HL-60 (cell line): Measurements from ENCODE around the gene NUB1.
A peak's percentile ranks its signal among the peaks of the same experiment; 100 is the strongest.

Experiments
- DNase-seq, 2 experiments: peaks; one replicate each; pipeline ENCODE4 v3.0.0-alpha.2; 2010 to 2020; ENCODE audit warnings: low read depth in 1 of 2, low spot score in 1 of 2
- H3K27ac ChIP-seq: fragments of 250-450 bp; sonication (Bioruptor Pico); replicated peaks from 2 replicates; pipeline ENCODE4 v1.5.1; 2020; ENCODE audit warnings: mild to moderate bottlenecking, moderate library complexity
- H3K27me3 ChIP-seq: fragments of 250-450 bp; sonication (Bioruptor Pico); 2 replicates; pipeline ENCODE4 v1.5.1; 2021; ENCODE audit warnings: mild to moderate bottlenecking, moderate library complexity; ENCODE audit not compliant: insufficient read depth, poor library complexity, severe bottlenecking
- H3K4me3 ChIP-seq: replicated peaks from 2 replicates; pipeline ENCODE4 v1.5.1; 2011; ENCODE audit warnings: mild to moderate bottlenecking, control low read depth, low read length; ENCODE audit not compliant: insufficient read depth
- GABPA ChIP-seq: IDR thresholded peaks from 2 replicates; pipeline ENCODE4 v1.6.1; 2012; ENCODE audit warnings: low read depth
- POLR2AphosphoS5 ChIP-seq: IDR thresholded peaks from 2 replicates; pipeline ENCODE4 v1.6.1; 2012; ENCODE audit warnings: low read depth
- SPI1 ChIP-seq: IDR thresholded peaks from 2 replicates; pipeline ENCODE4 v1.6.1; 2012; ENCODE audit warnings: low read depth, mild to moderate bottlenecking, borderline replicate concordance
- TF ChIP-seq, protein P1 (sequence below): IDR thresholded peaks from 2 replicates; pipeline ENCODE4 v1.6.1; 2012; ENCODE audit warnings: low read depth; ENCODE audit not compliant: insufficient replicate concordance
- TF ChIP-seq, protein P2 (sequence below): IDR thresholded peaks from one replicate; pipeline ENCODE4 v1.5.1; 2011; ENCODE audit warnings: low read length, control low read depth, inconsistent platforms; ENCODE audit not compliant: insufficient read depth

NUB1 gene

DNA sequence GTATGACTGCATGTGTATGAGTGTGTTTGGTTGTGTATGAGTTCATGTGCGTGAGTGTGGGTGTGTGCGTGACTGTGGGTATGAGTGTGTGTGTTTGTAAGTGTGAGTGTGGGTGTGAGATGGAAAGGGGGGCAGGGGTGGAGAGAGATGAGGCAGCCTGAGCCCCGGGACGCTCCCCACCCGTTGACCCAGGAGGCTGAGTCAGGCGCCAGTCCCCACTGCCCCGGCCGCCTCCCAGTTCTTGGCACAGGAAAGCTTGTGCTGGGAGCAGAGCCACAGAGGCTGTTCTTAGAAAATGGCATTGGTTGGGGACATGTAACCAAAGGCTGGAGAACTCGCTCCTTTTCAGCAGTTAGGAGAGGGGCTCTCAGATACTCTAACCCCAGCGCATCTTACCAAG, 27.8 kb upstream of the NUB1 start:
- Histone ChIP-seq H3K4me3 (no peak overlapping the region), H3K27ac (no peak overlapping the region), H3K27me3 (no peaks in the 10 kb centered on the region)
- DNase-seq, result no peak
- no peak for TF ChIP-seq POLR2AphosphoS5
- TF ChIP-seq SPI1, result no peak
- no peak for TF ChIP-seq GABPA
- TF ChIP-seq, protein P1, sequence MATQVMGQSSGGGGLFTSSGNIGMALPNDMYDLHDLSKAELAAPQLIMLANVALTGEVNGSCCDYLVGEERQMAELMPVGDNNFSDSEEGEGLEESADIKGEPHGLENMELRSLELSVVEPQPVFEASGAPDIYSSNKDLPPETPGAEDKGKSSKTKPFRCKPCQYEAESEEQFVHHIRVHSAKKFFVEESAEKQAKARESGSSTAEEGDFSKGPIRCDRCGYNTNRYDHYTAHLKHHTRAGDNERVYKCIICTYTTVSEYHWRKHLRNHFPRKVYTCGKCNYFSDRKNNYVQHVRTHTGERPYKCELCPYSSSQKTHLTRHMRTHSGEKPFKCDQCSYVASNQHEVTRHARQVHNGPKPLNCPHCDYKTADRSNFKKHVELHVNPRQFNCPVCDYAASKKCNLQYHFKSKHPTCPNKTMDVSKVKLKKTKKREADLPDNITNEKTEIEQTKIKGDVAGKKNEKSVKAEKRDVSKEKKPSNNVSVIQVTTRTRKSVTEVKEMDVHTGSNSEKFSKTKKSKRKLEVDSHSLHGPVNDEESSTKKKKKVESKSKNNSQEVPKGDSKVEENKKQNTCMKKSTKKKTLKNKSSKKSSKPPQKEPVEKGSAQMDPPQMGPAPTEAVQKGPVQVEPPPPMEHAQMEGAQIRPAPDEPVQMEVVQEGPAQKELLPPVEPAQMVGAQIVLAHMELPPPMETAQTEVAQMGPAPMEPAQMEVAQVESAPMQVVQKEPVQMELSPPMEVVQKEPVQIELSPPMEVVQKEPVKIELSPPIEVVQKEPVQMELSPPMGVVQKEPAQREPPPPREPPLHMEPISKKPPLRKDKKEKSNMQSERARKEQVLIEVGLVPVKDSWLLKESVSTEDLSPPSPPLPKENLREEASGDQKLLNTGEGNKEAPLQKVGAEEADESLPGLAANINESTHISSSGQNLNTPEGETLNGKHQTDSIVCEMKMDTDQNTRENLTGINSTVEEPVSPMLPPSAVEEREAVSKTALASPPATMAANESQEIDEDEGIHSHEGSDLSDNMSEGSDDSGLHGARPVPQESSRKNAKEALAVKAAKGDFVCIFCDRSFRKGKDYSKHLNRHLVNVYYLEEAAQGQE, result no peak
- TF ChIP-seq, protein P2, sequence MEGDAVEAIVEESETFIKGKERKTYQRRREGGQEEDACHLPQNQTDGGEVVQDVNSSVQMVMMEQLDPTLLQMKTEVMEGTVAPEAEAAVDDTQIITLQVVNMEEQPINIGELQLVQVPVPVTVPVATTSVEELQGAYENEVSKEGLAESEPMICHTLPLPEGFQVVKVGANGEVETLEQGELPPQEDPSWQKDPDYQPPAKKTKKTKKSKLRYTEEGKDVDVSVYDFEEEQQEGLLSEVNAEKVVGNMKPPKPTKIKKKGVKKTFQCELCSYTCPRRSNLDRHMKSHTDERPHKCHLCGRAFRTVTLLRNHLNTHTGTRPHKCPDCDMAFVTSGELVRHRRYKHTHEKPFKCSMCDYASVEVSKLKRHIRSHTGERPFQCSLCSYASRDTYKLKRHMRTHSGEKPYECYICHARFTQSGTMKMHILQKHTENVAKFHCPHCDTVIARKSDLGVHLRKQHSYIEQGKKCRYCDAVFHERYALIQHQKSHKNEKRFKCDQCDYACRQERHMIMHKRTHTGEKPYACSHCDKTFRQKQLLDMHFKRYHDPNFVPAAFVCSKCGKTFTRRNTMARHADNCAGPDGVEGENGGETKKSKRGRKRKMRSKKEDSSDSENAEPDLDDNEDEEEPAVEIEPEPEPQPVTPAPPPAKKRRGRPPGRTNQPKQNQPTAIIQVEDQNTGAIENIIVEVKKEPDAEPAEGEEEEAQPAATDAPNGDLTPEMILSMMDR, result no peak

DNA sequence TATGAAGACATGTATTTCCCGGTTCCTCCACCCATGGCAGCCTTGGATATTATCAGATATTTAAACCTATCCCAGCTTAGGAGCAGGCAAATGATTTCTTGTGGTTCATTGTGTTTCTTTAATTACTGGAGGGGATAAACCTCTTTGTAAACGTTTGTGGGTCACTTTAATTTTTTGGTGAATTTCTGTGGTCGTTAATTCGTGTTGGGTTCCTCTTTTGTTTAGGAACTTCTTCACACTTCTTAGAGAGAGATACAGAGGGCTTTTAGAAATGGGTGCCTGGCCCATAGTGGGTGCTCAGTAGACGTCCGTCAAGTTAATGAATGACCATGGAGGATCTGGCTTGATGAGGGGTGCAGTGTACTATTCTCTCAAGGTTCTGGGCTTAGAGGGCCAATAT, 27.2 kb upstream of the NUB1 start:
- DNase-seq, result no peak
- TF ChIP-seq, protein P1, result no peak
- TF ChIP-seq POLR2AphosphoS5 (no peak), SPI1 (peak; percentile 66)
- Histone ChIP-seq H3K27me3 (no peaks in the 10 kb centered on the region), H3K27ac (no peak overlapping the region), H3K4me3 (no peak overlapping the region)

DNA sequence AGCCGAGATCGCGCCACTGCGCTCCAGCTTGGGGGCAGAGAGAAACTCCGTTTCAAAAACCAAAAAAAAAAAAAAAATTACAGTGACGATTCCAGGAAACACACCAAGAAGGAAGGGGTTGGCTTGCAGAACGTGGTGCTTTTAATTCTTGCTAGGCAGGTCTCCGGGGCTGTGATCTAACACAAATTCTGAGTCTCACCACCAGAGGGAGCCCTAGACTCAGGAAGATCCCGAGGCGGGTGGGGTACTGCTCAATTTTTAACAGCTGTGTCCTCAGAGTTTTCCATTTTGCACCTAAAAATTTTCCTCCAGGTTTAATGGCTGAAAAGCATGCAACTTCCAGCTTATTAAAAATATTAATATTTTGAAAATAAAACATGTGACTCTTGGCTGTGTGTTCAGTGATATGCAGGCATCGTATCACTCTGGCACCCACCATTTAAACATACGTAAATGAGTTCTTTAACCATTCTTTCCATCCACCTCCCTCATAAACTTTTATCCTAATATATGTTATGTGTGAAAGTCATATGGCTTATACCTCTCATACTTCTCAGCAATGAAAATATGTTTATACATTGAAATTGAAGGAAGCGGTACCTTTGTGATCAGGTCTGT, 26.5 kb upstream of the NUB1 start:
- Histone ChIP-seq H3K27ac (no peak overlapping the region), H3K4me3 (no peak overlapping the region), H3K27me3 (no peaks in the 10 kb centered on the region)
- peak; percentile 56 to 72 for DNase-seq
- no peak for TF ChIP-seq POLR2AphosphoS5
- TF ChIP-seq, protein P2, result peak; percentile 39

- TF ChIP-seq SPI1 (no peak), GABPA (no peak), POLR2AphosphoS5 (no peak)
- TF ChIP-seq, protein P2, result no peak
- TF ChIP-seq, protein P1, result no peak
These were observed 24.7 kb upstream of the NUB1 start for GRCh38 chr7:151316896-151317295.

More at GRCh38 chr7:151316896-151317295, 24.7 kb upstream of the NUB1 start:
- Histone ChIP-seq H3K4me3 (no peak overlapping the region), H3K27me3 (no peaks in the 10 kb centered on the region), H3K27ac (no peak overlapping the region)
- DNase-seq, result no peak
